Lower leg skin (tissue), 4 donors: ENCODE data around the gene ZNF76. TPM values are rescaled to one million over a fixed set of nuclear protein-coding genes. Genes with fewer than 3 reads are reported as not detected.

Source experiments
- DNase-seq, 2 donors: peaks; one replicate each; pipeline ENCODE4 v3.0.0-alpha.2; 2019; ENCODE audit warnings: low spot score in 2 of 2
- H3K4me3 ChIP-seq: fragments of 200-600 bp; sonication (generic); 2 replicates; pipeline ENCODE4 v1.5.1; 2017; ENCODE audit warnings: mild to moderate bottlenecking, low read depth; ENCODE audit not compliant: poor library complexity, severe bottlenecking
- POLR2A ChIP-seq, 2 donors: fragments of 450-650 bp; IDR thresholded peaks; one replicate each; pipeline ENCODE4 v1.6.1; 2016 to 2017; ENCODE audit warnings: antibody characterized with exemption in 2 of 2, mild to moderate bottlenecking in 1 of 2, moderate library complexity in 1 of 2
- WGBS, 2 donors: methylation state at CpG; one replicate each; pipeline ENCODE4 v1.1.5; 2018; 5-methylcytosine and 5-hydroxymethylcytosine counted together
- intact Hi-C: fragments of 100-400 bp; cut with DNase I; formaldehyde crosslinking; loops from one replicate; pipeline ENCODE4 v1.15.0; 2023; ENCODE audit warnings: low total_unique reads
- total RNA-seq, 4 donors: library from RNA; depleted of rRNA; stranded (reverse); fragments of >200 nt; gene quantifications; one replicate each; pipeline ENCODE4 v1.1.0, GENCODE V29; 2016
- TF ChIP-seq, protein P1 (sequence below), 3 donors: fragments of 450-650 bp; IDR thresholded peaks; one replicate each; pipeline ENCODE4 v1.5.1; 2016; ENCODE audit warnings: antibody characterized with exemption in 3 of 3, mild to moderate bottlenecking in 3 of 3, moderate library complexity in 2 of 3

The ZNF76 gene
- total RNA-seq, 4 donors from 2014 or later, result 12.4 to 21.4 (median 16.8) TPM

- WGBS, 2 donors, result 55 to 65% methylated on average over 5 to 6 of the region's 6 CpGs
- TF ChIP-seq POLR2A (IDR thresholded peaks at IDR 0.05), result no peak
- TF ChIP-seq, protein P1, sequence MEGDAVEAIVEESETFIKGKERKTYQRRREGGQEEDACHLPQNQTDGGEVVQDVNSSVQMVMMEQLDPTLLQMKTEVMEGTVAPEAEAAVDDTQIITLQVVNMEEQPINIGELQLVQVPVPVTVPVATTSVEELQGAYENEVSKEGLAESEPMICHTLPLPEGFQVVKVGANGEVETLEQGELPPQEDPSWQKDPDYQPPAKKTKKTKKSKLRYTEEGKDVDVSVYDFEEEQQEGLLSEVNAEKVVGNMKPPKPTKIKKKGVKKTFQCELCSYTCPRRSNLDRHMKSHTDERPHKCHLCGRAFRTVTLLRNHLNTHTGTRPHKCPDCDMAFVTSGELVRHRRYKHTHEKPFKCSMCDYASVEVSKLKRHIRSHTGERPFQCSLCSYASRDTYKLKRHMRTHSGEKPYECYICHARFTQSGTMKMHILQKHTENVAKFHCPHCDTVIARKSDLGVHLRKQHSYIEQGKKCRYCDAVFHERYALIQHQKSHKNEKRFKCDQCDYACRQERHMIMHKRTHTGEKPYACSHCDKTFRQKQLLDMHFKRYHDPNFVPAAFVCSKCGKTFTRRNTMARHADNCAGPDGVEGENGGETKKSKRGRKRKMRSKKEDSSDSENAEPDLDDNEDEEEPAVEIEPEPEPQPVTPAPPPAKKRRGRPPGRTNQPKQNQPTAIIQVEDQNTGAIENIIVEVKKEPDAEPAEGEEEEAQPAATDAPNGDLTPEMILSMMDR (IDR thresholded peaks at IDR 0.05), result no peak
- DNase-seq, result no peak
- H3K4me3 ChIP-seq, result no peak overlapping the region
- intact Hi-C loops, result no loop called here
These were observed 37.5 kb downstream of the ZNF76 start for GRCh38 chr6:35296931-35297600.

- WGBS, 2 donors, result 16 to 32% methylated on average over 6 to 11 of the region's 35 CpGs
- peak within 1 kb of the TSS; percentile 30 for H3K4me3 ChIP-seq
- intact Hi-C loops, result loop anchor here (2.0 kb wide), 1 partner anchor 437 kb away; no protein-coding TSS in a partner anchor
- TF ChIP-seq POLR2A (IDR thresholded peaks at IDR 0.05), result no peak
- TF ChIP-seq, protein P1 (IDR thresholded peaks at IDR 0.05), result peak in 1 of 3 donors; percentile 41
- peak; percentile 80 to 95 for DNase-seq
These were observed 38.3 kb downstream of the ZNF76 start, which contains the start of gene DEF6 for GRCh38 chr6:35297601-35298481. TSS of gene DEF6 (plus strand) at chr6:35297818. CDS start at chr6:35297857, 39 bp downstream.

- WGBS, 2 donors, result 70 to 73% methylated on average over 6 of the region's 6 CpGs
- intact Hi-C loops, result loop anchor here (2.0 kb wide), 1 partner anchor 436 kb away; no protein-coding TSS in a partner anchor
- no peak overlapping the region for H3K4me3 ChIP-seq
- TF ChIP-seq, protein P1 (IDR thresholded peaks at IDR 0.05), result no peak
- TF ChIP-seq POLR2A (IDR thresholded peaks at IDR 0.05), result no peak
- no peak for DNase-seq
These were observed 39.1 kb downstream of the ZNF76 start for GRCh38 chr6:35298625-35299140.

- DNase-seq, result no peak
- WGBS, 2 donors, result 79 to 81% methylated on average over 4 of the region's 4 CpGs
- no peak for TF ChIP-seq POLR2A (IDR thresholded peaks at IDR 0.05)
- TF ChIP-seq, protein P1 (IDR thresholded peaks at IDR 0.05), result no peak
- intact Hi-C loops, result loop anchor here (2.0 kb wide), 1 partner anchor 435 kb away; no protein-coding TSS in a partner anchor
- H3K4me3 ChIP-seq, result no peak overlapping the region
These were observed 40.1 kb downstream of the ZNF76 start for GRCh38 chr6:35299674-35300073.

DNA sequence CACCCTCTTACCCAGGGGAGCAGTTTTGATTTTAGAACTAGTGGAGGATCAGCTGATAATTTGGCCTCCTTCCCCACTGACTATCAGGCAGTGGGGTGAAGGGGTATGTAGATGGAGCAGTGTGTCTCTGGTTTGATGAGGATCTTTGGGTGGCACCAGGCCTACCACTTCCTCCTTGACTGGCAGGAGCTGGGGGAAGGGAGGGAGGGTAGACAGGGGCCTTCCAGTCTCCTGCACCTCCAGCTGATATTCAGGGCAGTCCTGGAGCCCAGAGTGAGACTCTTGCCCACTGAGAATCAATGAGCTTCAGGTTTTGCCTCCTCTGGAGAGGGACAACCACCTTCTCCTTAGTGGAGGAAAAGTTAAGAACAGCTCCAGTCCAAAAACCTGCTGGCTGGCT lies 41.3 kb downstream of the ZNF76 start:
- DNase-seq, result no peak
- no peak overlapping the region for H3K4me3 ChIP-seq
- intact Hi-C loops, result no loop called here
- TF ChIP-seq, protein P1 (IDR thresholded peaks at IDR 0.05), result no peak
- no peak for TF ChIP-seq POLR2A (IDR thresholded peaks at IDR 0.05)
